ENCODE measurements around the gene FSTL5. TPM values are rescaled to one million over a fixed set of nuclear protein-coding genes. Genes with fewer than 3 reads are reported as not detected.

Gene FSTL5
- total RNA-seq, 1 experiment from 2014 or later: not detected

- ChIA-PET RAD21 (ENCODE audit: low non-redundant PET in 1 of 2, low total read pairs in 2 of 2, uncharacterized antibody in 2 of 2, unreplicated experiment in 2 of 2) (no interaction called here), POLR2A (no interaction called here), CTCF (no interaction called here)
- no peak overlapping the region for H2AFZ ChIP-seq (ENCODE audit: low read depth, low read length, poor library complexity, severe bottlenecking)
- intact Hi-C loops (cut with micrococcal nuclease): no loop called here
- ATAC-seq: no peak
- BruUV-seq (replicated peaks): no TSS peak
- H3K27ac ChIP-seq (ENCODE audit: low read depth, low read length): no peak overlapping the region
- H3K27me3 ChIP-seq (ENCODE audit: insufficient read depth, low read length): no peaks in the 10 kb centered on the region
- no peaks in the 10 kb centered on the region for H4K20me1 ChIP-seq (ENCODE audit: insufficient read depth)
- no peaks in the 10 kb centered on the region for H3K9me3 ChIP-seq (ENCODE audit: control insufficient read depth in 1 of 2, insufficient read depth in 1 of 2, low read depth in 1 of 2, low read length in 2 of 2)
- no peak overlapping the region for H3K4me2 ChIP-seq (ENCODE audit: low read length)
- no peaks in the 10 kb centered on the region for H3K79me2 ChIP-seq (ENCODE audit: insufficient read depth, low read length)
- H3K9ac ChIP-seq (ENCODE audit: low read length): no peak overlapping the region
- TF ChIP-seq EGR1 (IDR thresholded peaks at IDR 0.05; ENCODE audit: low read depth) (no peak), YY1 (IDR thresholded peaks at IDR 0.05; ENCODE audit: extremely low read depth, insufficient replicate concordance, low read depth, low read length) (no peak), ZNF274 (IDR thresholded peaks at IDR 0.05; ENCODE audit: low read depth, low read length) (no peak)
- TF ChIP-seq, protein P1, sequence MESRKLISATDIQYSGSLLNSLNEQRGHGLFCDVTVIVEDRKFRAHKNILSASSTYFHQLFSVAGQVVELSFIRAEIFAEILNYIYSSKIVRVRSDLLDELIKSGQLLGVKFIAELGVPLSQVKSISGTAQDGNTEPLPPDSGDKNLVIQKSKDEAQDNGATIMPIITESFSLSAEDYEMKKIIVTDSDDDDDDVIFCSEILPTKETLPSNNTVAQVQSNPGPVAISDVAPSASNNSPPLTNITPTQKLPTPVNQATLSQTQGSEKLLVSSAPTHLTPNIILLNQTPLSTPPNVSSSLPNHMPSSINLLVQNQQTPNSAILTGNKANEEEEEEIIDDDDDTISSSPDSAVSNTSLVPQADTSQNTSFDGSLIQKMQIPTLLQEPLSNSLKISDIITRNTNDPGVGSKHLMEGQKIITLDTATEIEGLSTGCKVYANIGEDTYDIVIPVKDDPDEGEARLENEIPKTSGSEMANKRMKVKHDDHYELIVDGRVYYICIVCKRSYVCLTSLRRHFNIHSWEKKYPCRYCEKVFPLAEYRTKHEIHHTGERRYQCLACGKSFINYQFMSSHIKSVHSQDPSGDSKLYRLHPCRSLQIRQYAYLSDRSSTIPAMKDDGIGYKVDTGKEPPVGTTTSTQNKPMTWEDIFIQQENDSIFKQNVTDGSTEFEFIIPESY (IDR thresholded peaks at IDR 0.05; ENCODE audit: extremely low read depth, insufficient replicate concordance, low read length): no peak
- H3K4me3 ChIP-seq (replicated peaks in 1 of 2; ENCODE audit: low read depth in 1 of 2, low read length in 2 of 2): no peak overlapping the region
- DNase-seq (ENCODE audit: low read depth, low spot score): no peak
- no peaks in the 10 kb centered on the region for H3K9me2 ChIP-seq (ENCODE audit: insufficient read depth)
- H3K4me1 ChIP-seq (ENCODE audit: control insufficient read depth in 1 of 2, insufficient read depth in 2 of 2, low read length in 2 of 2): peaks cover 4 to 12% of the 10 kb centered on the region in 2 experiments; a peak in 3 of 4 replicates
- no peaks in the 10 kb centered on the region for H3K36me3 ChIP-seq (ENCODE audit: control insufficient read depth in 1 of 2, insufficient read depth in 2 of 2, low read length in 2 of 2)
Observed at GRCh38 chr4:161581262-161582230, 582.3 kb downstream of the FSTL5 start.
